ENCODE results near the gene KCNB1.

- TF ChIP-seq CTCF (IDR thresholded peaks at IDR 0.05) (no peak), ZFX (IDR thresholded peaks at IDR 0.05; ENCODE audit: borderline replicate concordance) (no peak)
These were observed 32.2 kb downstream of the KCNB1 start for GRCh38 chr20:49450281-49450721.

Measured in 22Rv1 (cell line).